ENCODE measurements around the gene FNBP1.

The FNBP1 gene

DNA sequence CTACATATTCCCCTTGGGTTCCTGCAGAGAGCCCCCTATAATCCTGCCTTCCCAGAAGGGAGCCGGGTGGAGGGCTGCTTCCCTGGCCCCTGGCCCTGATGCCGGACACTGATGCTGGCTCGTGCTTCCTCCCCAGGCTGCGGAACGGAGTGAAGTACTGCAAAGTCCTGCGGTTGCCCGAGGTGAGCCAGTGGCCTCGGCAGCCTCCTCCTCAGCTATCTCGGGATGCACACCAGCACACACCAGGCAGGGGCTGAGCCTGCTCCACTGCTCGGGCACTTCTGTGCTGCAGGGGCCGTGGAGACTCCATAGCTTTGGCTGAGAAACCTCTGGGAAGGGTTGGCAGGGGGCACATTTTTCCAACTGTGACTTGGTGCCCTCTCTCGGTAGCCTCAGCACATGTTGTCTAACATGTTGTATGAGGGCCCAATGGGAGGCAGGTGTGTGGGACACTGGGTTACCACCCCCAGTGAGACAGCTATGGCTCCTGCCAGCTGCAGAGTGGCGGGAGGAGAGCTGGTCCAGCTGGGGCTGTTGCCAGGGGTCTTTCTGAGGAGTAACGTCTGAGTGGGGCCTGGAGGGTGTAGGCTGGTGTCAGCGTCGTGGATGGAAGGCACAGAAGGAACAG is 169.3 kb downstream of the FNBP1 start:
- H3K4me1 ChIP-seq (ENCODE audit: control insufficient read depth, insufficient read depth, low read length) = no peaks in the 10 kb centered on the region
- ChIA-PET POLR2A (interaction anchor here (0.5 kb wide), 1 partner anchor 183 kb away, joined by 5 read pairs; no protein-coding TSS in a partner anchor), CTCF (interaction anchor here (1.0 to 1.1 kb wide), 2 partner anchors 12 to 114 kb away, joined by 4 read pairs; no protein-coding TSS in a partner anchor)
- no peaks in the 10 kb centered on the region for H3K9me3 ChIP-seq (ENCODE audit: control insufficient read depth, insufficient read depth, low read depth, low read length)
- no peak overlapping the region for H3K4me3 ChIP-seq (ENCODE audit: low read depth, low read length)
- H3K36me3 ChIP-seq (ENCODE audit: control insufficient read depth in 2 of 2, insufficient read depth in 1 of 2, low read length in 2 of 2) = peaks cover 0 to 35% of the 10 kb centered on the region in 2 experiments; a peak in 1 of 3 replicates
- no peak overlapping the region for H3K27ac ChIP-seq (ENCODE audit: extremely low read depth, low read depth, low read length)
- no peak for TF ChIP-seq OSR2 (tag by site-specific recombination; IDR thresholded peaks at IDR 0.05)
- TF ChIP-seq ZNF571 (tag by site-specific recombination; IDR thresholded peaks at IDR 0.05) = no peak
- TF ChIP-seq INSM2 (tag by site-specific recombination; IDR thresholded peaks at IDR 0.05) = no peak
- no peak for TF ChIP-seq ZNF544 (tag by site-specific recombination; IDR thresholded peaks at IDR 0.05)
- no peak for TF ChIP-seq ZNF654 (tag by site-specific recombination; IDR thresholded peaks at IDR 0.05; ENCODE audit: low read depth)
- TF ChIP-seq OVOL3 (tag by site-specific recombination; IDR thresholded peaks at IDR 0.05) = no peak
- no peak for TF ChIP-seq ZNF266 (tag by site-specific recombination; IDR thresholded peaks at IDR 0.05; ENCODE audit: low read depth)
- TF ChIP-seq ZNF549 (tag by site-specific recombination; IDR thresholded peaks at IDR 0.05) = no peak
- TF ChIP-seq GFI1B (tag by site-specific recombination; IDR thresholded peaks at IDR 0.05) = no peak
- TF ChIP-seq HOXC10 (CRISPR knock-in tag; IDR thresholded peaks at IDR 0.05) = no peak
- no peak for TF ChIP-seq ZNF391 (tag by site-specific recombination; IDR thresholded peaks at IDR 0.05; ENCODE audit: borderline replicate concordance, low read depth)
- TF ChIP-seq ZNF133 (tag by site-specific recombination; IDR thresholded peaks at IDR 0.05) = no peak

DNA sequence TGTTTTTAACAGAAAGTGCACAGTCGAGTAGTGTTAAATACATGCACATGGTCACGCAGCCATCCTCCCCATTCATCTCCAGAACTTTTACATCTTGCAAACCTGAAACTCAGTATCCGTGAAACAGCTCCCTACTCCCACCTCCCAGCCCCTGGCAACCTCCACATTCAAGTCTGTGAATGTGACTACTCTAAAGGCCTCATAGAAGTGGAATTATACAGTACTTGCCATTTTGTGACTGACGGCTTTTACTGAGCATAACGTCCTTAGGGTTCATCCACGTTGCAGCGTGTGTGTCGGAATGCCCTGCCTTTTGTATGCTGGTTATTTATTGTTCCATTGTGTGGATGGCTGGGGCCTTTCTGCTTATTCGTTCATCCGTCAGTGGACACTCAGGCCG is 171.9 kb downstream of the FNBP1 start:
- H3K36me3 ChIP-seq (ENCODE audit: control insufficient read depth in 2 of 2, insufficient read depth in 1 of 2, low read length in 2 of 2) = peaks cover 0 to 29% of the 10 kb centered on the region in 2 experiments; a peak in 1 of 3 replicates
- CTCF ChIA-PET = interaction anchor here (0.7 kb wide), 1 partner anchor 173 kb away, joined by 3 read pairs; no protein-coding TSS in a partner anchor
- no peaks in the 10 kb centered on the region for H3K9me3 ChIP-seq (ENCODE audit: control insufficient read depth, insufficient read depth, low read depth, low read length)
- no peaks in the 10 kb centered on the region for H3K4me1 ChIP-seq (ENCODE audit: control insufficient read depth, insufficient read depth, low read length)
- no peak overlapping the region for H3K27ac ChIP-seq (ENCODE audit: extremely low read depth, low read depth, low read length)
- POLR2A ChIA-PET = no interaction called here
- no peak for TF ChIP-seq ZNF488 (tag by site-specific recombination; IDR thresholded peaks at IDR 0.05)
- no peak for TF ChIP-seq ZFP37 (tag by site-specific recombination; IDR thresholded peaks at IDR 0.05)
- TF ChIP-seq ZBTB8A (tag by site-specific recombination; IDR thresholded peaks at IDR 0.05) = no peak
- TF ChIP-seq SP3 (tag by site-specific recombination; IDR thresholded peaks at IDR 0.05) = no peak
- no peak for TF ChIP-seq ZNF707 (tag by site-specific recombination; IDR thresholded peaks at IDR 0.05)
- TF ChIP-seq, protein P1, sequence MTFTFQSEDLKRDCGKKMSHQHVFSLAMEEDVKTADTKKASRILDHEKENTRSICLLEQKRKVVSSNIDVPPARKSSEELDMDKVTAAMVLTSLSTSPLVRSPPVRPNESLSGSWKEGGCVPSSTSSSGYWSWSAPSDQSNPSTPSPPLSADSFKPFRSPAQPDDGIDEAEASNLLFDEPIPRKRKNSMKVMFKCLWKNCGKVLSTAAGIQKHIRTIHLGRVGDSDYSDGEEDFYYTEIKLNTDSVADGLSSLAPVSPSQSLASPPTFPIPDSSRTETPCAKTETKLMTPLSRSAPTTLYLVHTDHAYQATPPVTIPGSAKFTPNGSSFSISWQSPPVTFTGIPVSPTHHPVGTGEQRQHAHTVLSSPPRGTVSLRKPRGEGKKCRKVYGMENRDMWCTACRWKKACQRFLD (tag by site-specific recombination; IDR thresholded peaks at IDR 0.05) = no peak
- no peak for TF ChIP-seq ZNF394 (tag by site-specific recombination; IDR thresholded peaks at IDR 0.05; ENCODE audit: borderline replicate concordance)
- TF ChIP-seq ZNF623 (tag by site-specific recombination; IDR thresholded peaks at IDR 0.05) = no peak
- TF ChIP-seq, protein P2, sequence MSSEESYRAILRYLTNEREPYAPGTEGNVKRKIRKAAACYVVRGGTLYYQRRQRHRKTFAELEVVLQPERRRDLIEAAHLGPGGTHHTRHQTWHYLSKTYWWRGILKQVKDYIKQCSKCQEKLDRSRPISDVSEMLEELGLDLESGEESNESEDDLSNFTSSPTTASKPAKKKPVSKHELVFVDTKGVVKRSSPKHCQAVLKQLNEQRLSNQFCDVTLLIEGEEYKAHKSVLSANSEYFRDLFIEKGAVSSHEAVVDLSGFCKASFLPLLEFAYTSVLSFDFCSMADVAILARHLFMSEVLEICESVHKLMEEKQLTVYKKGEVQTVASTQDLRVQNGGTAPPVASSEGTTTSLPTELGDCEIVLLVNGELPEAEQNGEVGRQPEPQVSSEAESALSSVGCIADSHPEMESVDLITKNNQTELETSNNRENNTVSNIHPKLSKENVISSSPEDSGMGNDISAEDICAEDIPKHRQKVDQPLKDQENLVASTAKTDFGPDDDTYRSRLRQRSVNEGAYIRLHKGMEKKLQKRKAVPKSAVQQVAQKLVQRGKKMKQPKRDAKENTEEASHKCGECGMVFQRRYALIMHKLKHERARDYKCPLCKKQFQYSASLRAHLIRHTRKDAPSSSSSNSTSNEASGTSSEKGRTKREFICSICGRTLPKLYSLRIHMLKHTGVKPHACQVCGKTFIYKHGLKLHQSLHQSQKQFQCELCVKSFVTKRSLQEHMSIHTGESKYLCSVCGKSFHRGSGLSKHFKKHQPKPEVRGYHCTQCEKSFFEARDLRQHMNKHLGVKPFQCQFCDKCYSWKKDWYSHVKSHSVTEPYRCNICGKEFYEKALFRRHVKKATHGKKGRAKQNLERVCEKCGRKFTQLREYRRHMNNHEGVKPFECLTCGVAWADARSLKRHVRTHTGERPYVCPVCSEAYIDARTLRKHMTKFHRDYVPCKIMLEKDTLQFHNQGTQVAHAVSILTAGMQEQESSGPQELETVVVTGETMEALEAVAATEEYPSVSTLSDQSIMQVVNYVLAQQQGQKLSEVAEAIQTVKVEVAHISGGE (tag by site-specific recombination; conservative IDR thresholded peaks at IDR 0.05; ENCODE audit: low read depth) = no peak
- no peak for TF ChIP-seq ZBTB48 (tag by site-specific recombination; IDR thresholded peaks at IDR 0.05)
- TF ChIP-seq ZSCAN23 (tag by site-specific recombination; IDR thresholded peaks at IDR 0.05) = no peak
- TF ChIP-seq KLF17 (tag by site-specific recombination; IDR thresholded peaks at IDR 0.05) = no peak
- no peak for TF ChIP-seq ZNF596 (tag by site-specific recombination; IDR thresholded peaks at IDR 0.05)
- TF ChIP-seq RBAK (tag by site-specific recombination; IDR thresholded peaks at IDR 0.05) = no peak
- H3K4me3 ChIP-seq (ENCODE audit: low read depth, low read length) = no peak overlapping the region
